HepG2 (cell line): ENCODE measurements around the gene TNS4. TPM values are rescaled to one million over a fixed set of nuclear protein-coding genes. Genes with fewer than 3 reads are reported as not detected.

Experiments used
- BCL6 ChIP-seq: IDR thresholded peaks from 2 replicates; pipeline ENCODE4 v1.6.1; 2016; ENCODE audit warnings: missing genetic modification reagents, missing compliant biosample characterization
- EP300 ChIP-seq, 3 experiments: sonication (generic) in 1 of 3; formaldehyde crosslinking in 1 of 3; IDR thresholded peaks; 2 replicates each; pipeline versions ENCODE4 v1.5.1 to v1.6.1; 2011 to 2020; ENCODE audit warnings: low read depth in 2 of 3, low read length in 2 of 3, borderline replicate concordance in 1 of 3, improper control_type of control experiment in 1 of 3, mild to moderate bottlenecking in 1 of 3, missing genetic modification reagents in 1 of 3, moderate library complexity in 1 of 3
- GTF2F1 ChIP-seq: fragments of 150-350 bp; IDR thresholded peaks from 2 replicates; pipeline ENCODE4 v1.6.1; 2014; ENCODE audit warnings: low read length
- GZF1 ChIP-seq: sonication (generic); formaldehyde crosslinking; IDR thresholded peaks from 2 replicates; pipeline ENCODE4 v1.5.1; 2020; ENCODE audit warnings: mild to moderate bottlenecking, missing genetic modification reagents
- HMG20B ChIP-seq: conservative IDR thresholded peaks from 2 replicates; pipeline ENCODE4 v1.6.1; 2016; ENCODE audit warnings: missing genetic modification reagents, missing compliant biosample characterization
- HNRNPL ChIP-seq: fragments of 200-400 bp; formaldehyde crosslinking; IDR thresholded peaks from 2 replicates; pipeline ENCODE4 v1.6.1; 2017; ENCODE audit warnings: mild to moderate bottlenecking, low read depth, low read length
- NR2C2 ChIP-seq: sonication (generic); formaldehyde crosslinking; IDR thresholded peaks from 2 replicates; pipeline ENCODE4 v1.4.0; 2020; ENCODE audit warnings: missing genetic modification reagents, mild to moderate bottlenecking, moderate library complexity, borderline replicate concordance
- RORA ChIP-seq: sonication (generic); formaldehyde crosslinking; IDR thresholded peaks from 2 replicates; pipeline ENCODE4 v1.5.0; 2020; ENCODE audit warnings: mild to moderate bottlenecking, missing genetic modification reagents, moderate library complexity
- SAP130 ChIP-seq: IDR thresholded peaks from 2 replicates; pipeline ENCODE4 v1.6.1; 2016; ENCODE audit warnings: low read depth
- SMAD3 ChIP-seq: sonication (generic); formaldehyde crosslinking; IDR thresholded peaks from 2 replicates; pipeline ENCODE4 v1.4.0; 2020; ENCODE audit warnings: missing genetic modification reagents
- SP5 ChIP-seq: IDR thresholded peaks from 2 replicates; pipeline ENCODE4 v1.6.1; 2016; ENCODE audit warnings: low read depth, borderline replicate concordance
- SPEN ChIP-seq: sonication (generic); formaldehyde crosslinking; IDR thresholded peaks from 2 replicates; pipeline ENCODE4 v1.5.1; 2020; ENCODE audit warnings: low read depth, mild to moderate bottlenecking, missing genetic modification reagents
- TRIM24 ChIP-seq: sonication (generic); formaldehyde crosslinking; IDR thresholded peaks from 2 replicates; pipeline ENCODE4 v1.8.0; 2022; ENCODE audit warnings: mild to moderate bottlenecking, missing genetic modification reagents
- ZMYM3 ChIP-seq: sonication (generic); formaldehyde crosslinking; IDR thresholded peaks from 2 replicates; pipeline ENCODE4 v1.5.1; 2020; ENCODE audit warnings: mild to moderate bottlenecking, missing genetic modification reagents
- ZNF235 ChIP-seq: sonication (generic); formaldehyde crosslinking; IDR thresholded peaks from 2 replicates; pipeline ENCODE4 v1.8.1; 2023; ENCODE audit warnings: mild to moderate bottlenecking, missing genetic modification reagents, borderline replicate concordance
- ZNF331 ChIP-seq: sonication (generic); formaldehyde crosslinking; IDR thresholded peaks from 2 replicates; pipeline ENCODE4 v1.4.0; 2020; ENCODE audit warnings: missing genetic modification reagents
- ZNF33B ChIP-seq: sonication (generic); formaldehyde crosslinking; IDR thresholded peaks from 2 replicates; pipeline ENCODE4 v1.5.1; 2020; ENCODE audit warnings: mild to moderate bottlenecking, missing genetic modification reagents
- ZNF354B ChIP-seq: sonication (generic); formaldehyde crosslinking; IDR thresholded peaks from 2 replicates; pipeline ENCODE4 v1.8.0; 2022; ENCODE audit warnings: mild to moderate bottlenecking, missing genetic modification reagents
- ZNF496 ChIP-seq: sonication (generic); formaldehyde crosslinking; IDR thresholded peaks from 2 replicates; pipeline ENCODE4 v1.8.1; 2023; ENCODE audit warnings: mild to moderate bottlenecking, moderate library complexity, missing genetic modification reagents; ENCODE audit not compliant: insufficient replicate concordance
- ZNF552 ChIP-seq: sonication (generic); formaldehyde crosslinking; IDR thresholded peaks from 2 replicates; pipeline ENCODE4 v1.9.0; 2022; ENCODE audit warnings: missing genetic modification reagents, mild to moderate bottlenecking, borderline replicate concordance
- ZNF724P ChIP-seq: sonication (generic); formaldehyde crosslinking; IDR thresholded peaks from 2 replicates; pipeline ENCODE4 v1.8.0; 2022; ENCODE audit warnings: missing genetic modification reagents, borderline replicate concordance
- polyA plus RNA-seq, 8 experiments: library from polyadenylated mRNA; depleted of rRNA in 3 of 8; stranded (reverse) in 7 of 8; unstranded in 1 of 8; fragments of >200 nt; fragmentation: Illumina TruSeq in 4 of 8; extraction: Trizol in 4 of 8; gene quantifications; 2 replicates each; pipeline versions ENCODE4 v1.2.1 to v1.2.3, GENCODE V29; 2011 to 2016; ENCODE audit warnings: low read depth in 4 of 8, missing spikeins in 1 of 8, mixed read lengths in 1 of 8; ENCODE audit not compliant: insufficient read depth in 1 of 8
- total RNA-seq, 5 experiments: library from RNA; depleted of rRNA; stranded (reverse); fragments of >200 nt; fragmentation: Illumina TruSeq; extraction: Trizol; gene quantifications; 2 replicates each; pipeline ENCODE4 v1.2.3, GENCODE V29; 2016; ENCODE audit warnings: low read depth in 1 of 5
- TF ChIP-seq, protein P1 (sequence below): sonication (generic); formaldehyde crosslinking; IDR thresholded peaks from 2 replicates; pipeline ENCODE4 v1.4.0; 2020; ENCODE audit warnings: mild to moderate bottlenecking, low read depth, missing genetic modification reagents
- TF ChIP-seq, protein P2 (sequence below): sonication (generic); formaldehyde crosslinking; IDR thresholded peaks from 2 replicates; pipeline ENCODE4 v1.8.1; 2023; ENCODE audit warnings: mild to moderate bottlenecking, missing genetic modification reagents
- TF ChIP-seq, protein P3 (sequence below): sonication (generic); formaldehyde crosslinking; IDR thresholded peaks from 2 replicates; pipeline ENCODE4 v1.5.1; 2020; ENCODE audit warnings: mild to moderate bottlenecking, missing genetic modification reagents, moderate library complexity

TNS4 gene
- total and polyA plus RNA-seq, 2 of the 13 experiments (the other 11 are each of a cell fraction or from before 2014, with no cell fraction given): 0.58 to 2.1 TPM

DNA sequence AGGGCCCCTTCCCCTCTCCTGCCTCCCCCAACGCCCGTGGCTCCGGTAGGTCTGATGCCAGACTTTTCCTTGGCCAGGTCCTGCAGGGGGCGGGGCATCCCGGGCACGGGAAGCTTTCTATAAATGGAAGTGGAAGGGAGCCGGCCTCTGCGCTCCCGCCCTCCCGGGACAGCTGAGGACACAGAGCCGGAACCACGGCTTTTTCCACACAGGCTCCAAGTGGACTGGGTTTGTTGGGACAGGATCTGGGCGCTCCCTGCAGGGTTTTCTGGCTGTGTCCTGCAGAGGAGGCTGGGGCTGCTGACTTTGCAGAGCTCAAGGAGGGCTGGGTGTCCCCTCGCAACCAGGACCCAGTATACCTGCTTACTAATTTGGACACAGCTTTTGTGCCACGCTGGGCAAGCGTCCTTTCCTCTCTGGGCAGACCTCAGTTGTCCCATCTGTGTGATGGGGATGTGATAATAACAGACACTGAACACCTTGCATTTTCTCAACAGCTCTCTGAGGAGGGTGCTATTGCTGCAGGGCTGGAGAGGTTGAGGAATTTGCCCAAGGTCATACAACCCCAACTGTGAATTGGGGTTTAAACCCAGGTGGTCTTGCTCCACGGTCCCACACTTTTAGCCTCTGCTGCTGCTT, 1.8 kb downstream of the TNS4 start (continued):
- TF ChIP-seq, protein P1, sequence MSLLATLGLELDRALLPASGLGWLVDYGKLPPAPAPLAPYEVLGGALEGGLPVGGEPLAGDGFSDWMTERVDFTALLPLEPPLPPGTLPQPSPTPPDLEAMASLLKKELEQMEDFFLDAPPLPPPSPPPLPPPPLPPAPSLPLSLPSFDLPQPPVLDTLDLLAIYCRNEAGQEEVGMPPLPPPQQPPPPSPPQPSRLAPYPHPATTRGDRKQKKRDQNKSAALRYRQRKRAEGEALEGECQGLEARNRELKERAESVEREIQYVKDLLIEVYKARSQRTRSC (CRISPR knock-in tag): no peak
- peak; percentile 32; the same call in 1 of the 2 replicates for TF ChIP-seq SPEN (CRISPR knock-in tag)
- TF ChIP-seq BCL6 (CRISPR knock-in tag): peak; percentile 33; the same call in 1 of the 2 replicates
- TF ChIP-seq GTF2F1: no peak
- TF ChIP-seq EP300 (IDR thresholded peaks at IDR 0.05; ENCODE audit: low read depth in 2 of 2, low read length in 2 of 2): peak in 1 of 2 experiments; percentile 15; a peak in 1 of 4 replicates
- TF ChIP-seq EP300 (CRISPR knock-in tag; IDR thresholded peaks at IDR 0.05; ENCODE audit: borderline replicate concordance): no peak
- peak; percentile 44; the same call in 1 of the 2 replicates for TF ChIP-seq SP5 (CRISPR knock-in tag)
- TF ChIP-seq GZF1 (CRISPR knock-in tag): no peak
- peak; percentile 62; the same call in 1 of the 2 replicates for TF ChIP-seq HNRNPL
- TF ChIP-seq, protein P2, sequence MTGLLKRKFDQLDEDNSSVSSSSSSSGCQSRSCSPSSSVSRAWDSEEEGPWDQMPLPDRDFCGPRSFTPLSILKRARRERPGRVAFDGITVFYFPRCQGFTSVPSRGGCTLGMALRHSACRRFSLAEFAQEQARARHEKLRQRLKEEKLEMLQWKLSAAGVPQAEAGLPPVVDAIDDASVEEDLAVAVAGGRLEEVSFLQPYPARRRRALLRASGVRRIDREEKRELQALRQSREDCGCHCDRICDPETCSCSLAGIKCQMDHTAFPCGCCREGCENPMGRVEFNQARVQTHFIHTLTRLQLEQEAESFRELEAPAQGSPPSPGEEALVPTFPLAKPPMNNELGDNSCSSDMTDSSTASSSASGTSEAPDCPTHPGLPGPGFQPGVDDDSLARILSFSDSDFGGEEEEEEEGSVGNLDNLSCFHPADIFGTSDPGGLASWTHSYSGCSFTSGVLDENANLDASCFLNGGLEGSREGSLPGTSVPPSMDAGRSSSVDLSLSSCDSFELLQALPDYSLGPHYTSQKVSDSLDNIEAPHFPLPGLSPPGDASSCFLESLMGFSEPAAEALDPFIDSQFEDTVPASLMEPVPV (CRISPR knock-in tag): no peak; the same call in 1 of the 2 replicates
- TF ChIP-seq, protein P3, sequence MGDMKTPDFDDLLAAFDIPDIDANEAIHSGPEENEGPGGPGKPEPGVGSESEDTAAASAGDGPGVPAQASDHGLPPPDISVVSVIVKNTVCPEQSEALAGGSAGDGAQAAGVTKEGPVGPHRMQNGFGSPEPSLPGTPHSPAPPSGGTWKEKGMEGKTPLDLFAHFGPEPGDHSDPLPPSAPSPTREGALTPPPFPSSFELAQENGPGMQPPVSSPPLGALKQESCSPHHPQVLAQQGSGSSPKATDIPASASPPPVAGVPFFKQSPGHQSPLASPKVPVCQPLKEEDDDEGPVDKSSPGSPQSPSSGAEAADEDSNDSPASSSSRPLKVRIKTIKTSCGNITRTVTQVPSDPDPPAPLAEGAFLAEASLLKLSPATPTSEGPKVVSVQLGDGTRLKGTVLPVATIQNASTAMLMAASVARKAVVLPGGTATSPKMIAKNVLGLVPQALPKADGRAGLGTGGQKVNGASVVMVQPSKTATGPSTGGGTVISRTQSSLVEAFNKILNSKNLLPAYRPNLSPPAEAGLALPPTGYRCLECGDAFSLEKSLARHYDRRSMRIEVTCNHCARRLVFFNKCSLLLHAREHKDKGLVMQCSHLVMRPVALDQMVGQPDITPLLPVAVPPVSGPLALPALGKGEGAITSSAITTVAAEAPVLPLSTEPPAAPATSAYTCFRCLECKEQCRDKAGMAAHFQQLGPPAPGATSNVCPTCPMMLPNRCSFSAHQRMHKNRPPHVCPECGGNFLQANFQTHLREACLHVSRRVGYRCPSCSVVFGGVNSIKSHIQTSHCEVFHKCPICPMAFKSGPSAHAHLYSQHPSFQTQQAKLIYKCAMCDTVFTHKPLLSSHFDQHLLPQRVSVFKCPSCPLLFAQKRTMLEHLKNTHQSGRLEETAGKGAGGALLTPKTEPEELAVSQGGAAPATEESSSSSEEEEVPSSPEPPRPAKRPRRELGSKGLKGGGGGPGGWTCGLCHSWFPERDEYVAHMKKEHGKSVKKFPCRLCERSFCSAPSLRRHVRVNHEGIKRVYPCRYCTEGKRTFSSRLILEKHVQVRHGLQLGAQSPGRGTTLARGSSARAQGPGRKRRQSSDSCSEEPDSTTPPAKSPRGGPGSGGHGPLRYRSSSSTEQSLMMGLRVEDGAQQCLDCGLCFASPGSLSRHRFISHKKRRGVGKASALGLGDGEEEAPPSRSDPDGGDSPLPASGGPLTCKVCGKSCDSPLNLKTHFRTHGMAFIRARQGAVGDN: peak; percentile 63
- TF ChIP-seq SMAD3 (CRISPR knock-in tag): no peak
- TF ChIP-seq ZNF235 (CRISPR knock-in tag): 0 out of 2 replicates have a peak, but pooled peaks have one; percentile 56
- peak; percentile 67 for TF ChIP-seq SAP130
- TF ChIP-seq RORA (CRISPR knock-in tag): no peak
- TF ChIP-seq ZNF552 (CRISPR knock-in tag): no peak
- TF ChIP-seq ZNF724P (CRISPR knock-in tag): no peak
- TF ChIP-seq ZMYM3 (CRISPR knock-in tag): peak; percentile 76
- no peak for TF ChIP-seq TRIM24
- TF ChIP-seq ZNF496: no peak
- 0 out of 2 replicates have a peak, but pooled peaks have one; percentile 19 for TF ChIP-seq HMG20B (CRISPR knock-in tag)
- 0 out of 2 replicates have a peak, but pooled peaks have one; percentile 15 for TF ChIP-seq ZNF331 (CRISPR knock-in tag)
- TF ChIP-seq ZNF354B (CRISPR knock-in tag): no peak
- TF ChIP-seq NR2C2 (CRISPR knock-in tag): no peak
- TF ChIP-seq ZNF33B (CRISPR knock-in tag): peak; percentile 32; the same call in 1 of the 2 replicates
